HFF-Myc (cell line): ENCODE measurements around the gene PDE11A.

Source experiments
- DNase-seq: peaks from one replicate; pipeline ENCODE4 v3.0.0-alpha.2; 2011; ENCODE audit warnings: low read depth; ENCODE audit errors: extremely low read depth
- H3K4me3 ChIP-seq: replicated peaks from 2 replicates; pipeline ENCODE4 v1.5.1; 2011; ENCODE audit warnings: low read depth, mild to moderate bottlenecking, control low read depth, low read length
- TF ChIP-seq, protein P1 (sequence below): IDR thresholded peaks from 2 replicates; pipeline ENCODE4 v1.5.1; 2012; ENCODE audit warnings: mild to moderate bottlenecking, low read depth, low read length, control low read depth; ENCODE audit errors: missing control alignments

Gene PDE11A

DNA sequence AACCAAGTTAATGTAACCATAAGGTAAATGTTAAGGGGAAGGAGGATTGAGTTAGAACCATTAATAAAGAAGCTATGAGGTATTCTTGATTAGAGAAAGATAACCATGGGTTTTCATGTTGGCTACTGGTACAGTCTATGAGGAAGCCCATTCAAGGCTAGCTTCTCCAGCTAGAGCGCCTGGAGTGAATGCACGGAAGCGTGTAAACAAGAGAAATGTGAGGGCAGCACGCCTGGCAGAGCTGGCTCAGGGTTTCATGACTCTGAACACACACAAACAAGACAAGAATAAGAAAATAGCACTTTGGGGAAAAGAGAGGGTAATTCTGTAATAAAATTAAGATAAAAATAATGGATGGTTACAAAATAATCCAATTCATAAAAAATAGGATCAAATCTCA lies 255.3 kb downstream of the PDE11A start:
- TF ChIP-seq, protein P1, sequence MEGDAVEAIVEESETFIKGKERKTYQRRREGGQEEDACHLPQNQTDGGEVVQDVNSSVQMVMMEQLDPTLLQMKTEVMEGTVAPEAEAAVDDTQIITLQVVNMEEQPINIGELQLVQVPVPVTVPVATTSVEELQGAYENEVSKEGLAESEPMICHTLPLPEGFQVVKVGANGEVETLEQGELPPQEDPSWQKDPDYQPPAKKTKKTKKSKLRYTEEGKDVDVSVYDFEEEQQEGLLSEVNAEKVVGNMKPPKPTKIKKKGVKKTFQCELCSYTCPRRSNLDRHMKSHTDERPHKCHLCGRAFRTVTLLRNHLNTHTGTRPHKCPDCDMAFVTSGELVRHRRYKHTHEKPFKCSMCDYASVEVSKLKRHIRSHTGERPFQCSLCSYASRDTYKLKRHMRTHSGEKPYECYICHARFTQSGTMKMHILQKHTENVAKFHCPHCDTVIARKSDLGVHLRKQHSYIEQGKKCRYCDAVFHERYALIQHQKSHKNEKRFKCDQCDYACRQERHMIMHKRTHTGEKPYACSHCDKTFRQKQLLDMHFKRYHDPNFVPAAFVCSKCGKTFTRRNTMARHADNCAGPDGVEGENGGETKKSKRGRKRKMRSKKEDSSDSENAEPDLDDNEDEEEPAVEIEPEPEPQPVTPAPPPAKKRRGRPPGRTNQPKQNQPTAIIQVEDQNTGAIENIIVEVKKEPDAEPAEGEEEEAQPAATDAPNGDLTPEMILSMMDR: no peak
- DNase-seq: no peak
- no peak overlapping the region for H3K4me3 ChIP-seq

GRCh38 chr2:177816766-177817165 lies 255.8 kb downstream of the PDE11A start:
- no peak overlapping the region for H3K4me3 ChIP-seq
- TF ChIP-seq, protein P1: no peak
- no peak for DNase-seq

- H3K4me3 ChIP-seq: no peak overlapping the region
- DNase-seq: no peak
- TF ChIP-seq, protein P1: no peak
Observed at GRCh38 chr2:177812713-177813396, 259.7 kb downstream of the PDE11A start.

DNA sequence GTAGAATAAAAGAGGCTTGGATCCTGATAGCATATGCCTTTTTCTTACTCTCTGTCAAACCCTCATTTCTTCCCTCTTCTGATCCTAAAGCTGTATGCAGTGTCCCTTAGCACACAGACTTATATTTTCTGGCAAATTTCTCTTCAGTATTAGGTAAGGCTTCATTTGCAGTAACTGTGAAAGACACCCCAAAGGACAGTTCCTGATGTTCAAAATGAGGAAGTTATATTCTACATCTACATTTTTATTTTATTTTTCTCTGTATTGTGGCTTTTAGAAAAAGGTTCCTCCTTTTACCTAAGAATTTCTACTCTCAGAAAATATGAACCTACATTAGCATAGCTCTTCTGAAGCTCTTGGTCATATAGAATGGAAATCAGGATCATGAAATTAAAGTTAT lies 261.7 kb downstream of the PDE11A start:
- no peak for DNase-seq
- H3K4me3 ChIP-seq: no peak overlapping the region
- TF ChIP-seq, protein P1: no peak

DNA sequence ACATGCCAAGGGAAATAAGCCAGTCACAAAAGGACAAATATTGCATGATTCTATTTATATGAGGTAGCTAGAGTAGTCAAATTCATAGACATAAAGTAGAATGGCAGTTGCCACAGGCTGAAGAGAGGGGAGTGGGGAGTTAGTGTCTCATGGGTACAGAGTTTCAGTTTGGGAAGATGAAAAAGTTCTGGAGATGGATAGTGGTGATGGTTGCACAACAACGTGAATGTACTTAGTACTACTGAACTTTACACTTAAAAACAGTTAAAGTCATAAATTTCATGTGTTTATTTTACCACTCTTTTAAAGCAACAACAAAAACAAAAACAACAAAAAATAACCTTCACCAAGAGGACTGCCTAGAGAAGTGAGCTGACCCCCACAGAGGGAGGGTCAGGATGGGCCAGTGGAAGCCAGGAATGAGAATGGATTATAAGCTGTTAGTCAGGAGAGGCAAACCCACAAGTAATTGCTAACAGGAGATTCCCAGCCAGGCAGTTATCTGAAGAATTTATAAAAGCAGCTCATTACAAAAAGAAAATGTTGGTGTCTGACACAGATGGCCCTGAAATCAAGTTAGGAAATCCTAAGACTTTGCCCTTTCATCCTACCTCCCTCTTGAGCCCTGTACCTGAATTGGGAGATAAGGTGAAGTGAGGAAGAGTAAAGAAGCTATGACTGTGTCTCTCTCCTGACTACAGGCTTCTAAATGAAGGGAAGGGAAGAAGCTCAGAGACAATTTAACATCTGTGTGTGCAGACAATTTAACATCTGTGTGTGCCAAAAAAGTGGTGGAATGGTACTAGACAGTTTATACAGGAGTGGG lies 263.4 kb downstream of the PDE11A start:
- DNase-seq: no peak
- TF ChIP-seq, protein P1: no peak
- H3K4me3 ChIP-seq: no peak overlapping the region

DNA sequence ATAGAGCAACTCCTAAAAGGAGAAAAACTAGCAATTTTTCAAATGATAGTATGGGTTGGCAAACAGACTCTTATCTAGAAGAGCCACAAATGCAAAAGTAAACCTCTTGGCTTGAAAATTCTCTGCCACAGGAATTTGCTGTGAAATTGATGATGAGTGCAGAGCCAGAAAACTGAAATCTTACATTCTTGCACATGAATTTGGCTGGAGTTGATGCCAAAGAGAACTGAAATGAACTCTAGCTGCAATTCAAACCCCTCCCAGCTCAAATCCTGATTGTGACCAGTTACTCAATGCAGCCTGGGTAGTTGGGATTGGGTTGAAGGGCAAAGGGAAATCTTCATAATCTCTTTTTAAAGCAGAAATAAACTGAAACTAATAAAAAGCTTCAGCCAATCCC lies 266.6 kb downstream of the PDE11A start:
- TF ChIP-seq, protein P1: no peak
- no peak overlapping the region for H3K4me3 ChIP-seq
- DNase-seq: no peak
